IMR-90 (cell line): ENCODE data around the gene ANKUB1. TPM values are rescaled to one million over a fixed set of nuclear protein-coding genes. Genes with fewer than 3 reads are reported as not detected.
"Not testable (repeated sequence)": the region's sequence is repeated elsewhere in the genome, so short reads cannot be mapped to it uniquely, and the experiment has no call there.

Source experiments
- ATAC-seq: fragments of 200-7000 bp; cut with Tn5 transposase; 2 replicates; pipeline ENCODE4 v1.9.1; 2020; ENCODE audit warnings: low read depth, mild to moderate bottlenecking, moderate library complexity
- BruUV-seq: library from RNA; stranded (reverse); fragments of 400-500 nt; replicated peaks from 2 replicates; lab custom pipeline; 2021; lab: Mats Ljungman, UMichigan
- CTCF ChIA-PET: fragments of 300-600 bp; formaldehyde crosslinking; extraction: SDS; loops from one replicate; lab custom pipeline; 2021; ENCODE audit warnings: antibody characterized with exemption; lab: Yijun Ruan, JAX
- POLR2A ChIA-PET: fragments of 300-600 bp; sonication (Branson Sonifier 250); formaldehyde crosslinking; loops from one replicate; lab custom pipeline; 2022; ENCODE audit warnings: antibody characterized with exemption; ENCODE audit not compliant: unreplicated experiment; lab: Charles Lee
- DNase-seq: peaks from one replicate; pipeline ENCODE4 v3.0.0; 2013
- H2AFZ ChIP-seq: replicated peaks from 2 replicates; pipeline ENCODE3; 2013; ENCODE audit warnings: low read length, mild to moderate bottlenecking; ENCODE audit not compliant: poor library complexity
- H2AK5ac ChIP-seq: 2 replicates; pipeline ENCODE4 v1.6.1; 2013; ENCODE audit warnings: low read depth, low read length, inconsistent platforms
- H2AK9ac ChIP-seq: replicated peaks from 2 replicates; pipeline ENCODE3; 2013; ENCODE audit warnings: mild to moderate bottlenecking, low read depth, low read length, moderate library complexity; ENCODE audit not compliant: poor library complexity
- H2BK120ac ChIP-seq: 2 replicates; pipeline ENCODE4 v1.6.1; 2013; ENCODE audit warnings: low read depth, low read length, inconsistent platforms
- H2BK15ac ChIP-seq: 3 replicates; pipeline ENCODE4 v1.6.1; 2013; ENCODE audit warnings: low read depth, low read length, inconsistent platforms
- H2BK20ac ChIP-seq: 2 replicates; pipeline ENCODE4 v1.6.1; 2013; ENCODE audit warnings: low read depth, mild to moderate bottlenecking, inconsistent platforms, low read length, moderate library complexity
- H2BK5ac ChIP-seq: 2 replicates; pipeline ENCODE4 v1.6.1; 2013; ENCODE audit warnings: mild to moderate bottlenecking, low read depth, low read length, inconsistent platforms; ENCODE audit not compliant: poor library complexity, severe bottlenecking
- H3K14ac ChIP-seq: replicated peaks from 2 replicates; pipeline ENCODE4 v1.6.1; 2013; ENCODE audit warnings: low read depth, low read length, inconsistent platforms
- H3K18ac ChIP-seq: 2 replicates; pipeline ENCODE4 v1.6.1; 2013; ENCODE audit warnings: low read depth, low read length, control low read depth
- H3K23ac ChIP-seq: 2 replicates; pipeline ENCODE4 v1.6.1; 2013; ENCODE audit warnings: low read depth, low read length, inconsistent platforms
- H3K27ac ChIP-seq: 2 replicates; pipeline ENCODE4 v1.5.1; 2013; ENCODE audit warnings: mild to moderate bottlenecking, control low read depth, low read length; ENCODE audit not compliant: insufficient read depth
- H3K27me3 ChIP-seq: 2 replicates; pipeline ENCODE4 v1.6.1; 2013; ENCODE audit warnings: low read length; ENCODE audit not compliant: control insufficient read depth, insufficient read depth
- H3K36me3 ChIP-seq: 2 replicates; pipeline ENCODE4 v1.6.1; 2013; ENCODE audit warnings: low read length, mixed read lengths; ENCODE audit not compliant: control insufficient read depth, insufficient read depth
- H3K4ac ChIP-seq: 2 replicates; pipeline ENCODE4 v1.6.1; 2013; ENCODE audit warnings: low read depth, low read length, inconsistent platforms
- H3K4me1 ChIP-seq: 2 replicates; pipeline ENCODE4 v1.6.1; 2013; ENCODE audit warnings: low read length, mixed read lengths; ENCODE audit not compliant: control insufficient read depth, insufficient read depth
- H3K4me2 ChIP-seq: 2 replicates; pipeline ENCODE4 v1.6.1; 2013; ENCODE audit warnings: low read depth, mild to moderate bottlenecking, control low read depth, low read length, moderate library complexity
- H3K4me3 ChIP-seq: 2 replicates; pipeline ENCODE4 v1.5.1; 2013; ENCODE audit warnings: low read depth, mild to moderate bottlenecking, control low read depth, low read length, moderate library complexity; ENCODE audit not compliant: insufficient read depth
- H3K56ac ChIP-seq: 2 replicates; pipeline ENCODE4 v1.6.1; 2013; ENCODE audit warnings: low read length, inconsistent platforms; ENCODE audit not compliant: insufficient read depth; ENCODE audit errors: extremely low read depth
- H3K79me1 ChIP-seq, 2 experiments: 2 replicates each; pipeline ENCODE4 v1.6.1; 2013; ENCODE audit warnings: low read length in 2 of 2, inconsistent platforms in 1 of 2, low read depth in 1 of 2
- H3K9ac ChIP-seq: 2 replicates; pipeline ENCODE4 v1.6.1; 2013; ENCODE audit warnings: low read depth, low read length, control low read depth
- H3K9me1 ChIP-seq: 2 replicates; pipeline ENCODE4 v1.6.1; 2013; ENCODE audit warnings: low read length, inconsistent platforms; ENCODE audit not compliant: insufficient read depth
- H3K9me3 ChIP-seq: 2 replicates; pipeline ENCODE4 v1.6.1; 2013; ENCODE audit warnings: low read length; ENCODE audit not compliant: control insufficient read depth, insufficient read depth
- H4K20me1 ChIP-seq: 2 replicates; pipeline ENCODE4 v1.6.1; 2013; ENCODE audit warnings: low read length, inconsistent platforms; ENCODE audit not compliant: insufficient read depth
- H4K5ac ChIP-seq: 2 replicates; pipeline ENCODE4 v1.6.1; 2013; ENCODE audit warnings: mild to moderate bottlenecking, low read depth, low read length, control low read depth
- H4K8ac ChIP-seq, 2 experiments: 2 replicates each; pipeline ENCODE4 v1.6.1; 2013; ENCODE audit warnings: low read depth in 2 of 2, low read length in 2 of 2, control low read depth in 1 of 2, inconsistent platforms in 1 of 2
- H4K91ac ChIP-seq: 2 replicates; pipeline ENCODE4 v1.6.1; 2013; ENCODE audit warnings: low read depth, low read length, inconsistent platforms; ENCODE audit not compliant: insufficient read depth
- WGBS, 2 experiments: methylation state at CpG; one replicate each; pipeline versions ENCODE4 v1.1.5 to v1.1.7; 2013; ENCODE audit warnings: missing lambda C conversion rate in 2 of 2; ENCODE audit not compliant: insufficient read length in 1 of 2; ENCODE audit errors: extremely low coverage in 2 of 2; 5-methylcytosine and 5-hydroxymethylcytosine counted together
- dilution Hi-C: fragments of 300-500 bp; cut with HindIII; formaldehyde crosslinking; loops from one replicate; pipeline ENCODE4 v1.14.3; 2018; ENCODE audit warnings: low sequenced_read_pairs; ENCODE audit not compliant: unreplicated experiment
- in situ Hi-C: fragments of 300-500 bp; cut with MboI; formaldehyde crosslinking; loops from 3 replicates; pipeline ENCODE4 v1.14.3; 2019; ENCODE audit warnings: low sequenced_read_pairs, inconsistent platforms, mixed read lengths
- intact Hi-C: fragments of 100-400 bp; cut with micrococcal nuclease; formaldehyde crosslinking; loops from 2 replicates; pipeline ENCODE4 v1.10.0; 2022
- polyA plus RNA-seq, 3 experiments: library from polyadenylated mRNA; depleted of rRNA; stranded (reverse); fragments of >200 nt; gene quantifications; 2 replicates each; pipeline ENCODE4 v1.2.3, GENCODE V29; 2012; ENCODE audit warnings: low replicate concordance in 1 of 3
- total RNA-seq: library from RNA; depleted of rRNA; stranded (reverse); fragments of >200 nt; gene quantifications from 2 replicates; pipeline ENCODE4 v1.2.3, GENCODE V29; 2012

Gene ANKUB1
- total and polyA plus RNA-seq, 2 of the 4 experiments (the other 2 are of a cell fraction), result not detected

GRCh38 chr3:149829631-149830030 is 37.3 kb upstream of the ANKUB1 start:
- H3K9me1 ChIP-seq, BruUV-seq, H3K23ac ChIP-seq, H3K4me2 ChIP-seq, H4K91ac ChIP-seq, H3K27me3 ChIP-seq, ATAC-seq, H3K14ac ChIP-seq, H3K9ac ChIP-seq, POLR2A ChIA-PET, H2BK5ac ChIP-seq, H2BK20ac ChIP-seq, dilution Hi-C loops, H3K4me3 ChIP-seq, H2AK5ac ChIP-seq, intact Hi-C loops, H3K27ac ChIP-seq, H4K5ac ChIP-seq, H4K20me1 ChIP-seq, H3K9me3 ChIP-seq, H4K8ac ChIP-seq, H3K56ac ChIP-seq, H3K18ac ChIP-seq, H3K36me3 ChIP-seq, H2BK15ac ChIP-seq, H2BK120ac ChIP-seq, in situ Hi-C loops, DNase-seq, H3K4ac ChIP-seq, CTCF ChIA-PET, H3K4me1 ChIP-seq, H2AFZ ChIP-seq, H2AK9ac ChIP-seq: not testable (repeated sequence)
- H3K79me1 ChIP-seq, result peaks cover 25 to 43% of the 10 kb centered on the region in 2 experiments
- no CpG with 5 or more reads among the region's 4 CpGs for WGBS, 2 experiments
